ENCODE data around the gene ZNF557.
"Not testable (repeated sequence)": the region's sequence is repeated elsewhere in the genome, so short reads cannot be mapped to it uniquely, and the experiment has no call there.

GRCh38 chr19:7041563-7041962 lies 27.9 kb upstream of the ZNF557 start:
- not testable (repeated sequence) for TF ChIP-seq CTCF (IDR thresholded peaks at IDR 0.05; ENCODE audit: insufficient read depth, low read length, poor library complexity, severe bottlenecking); EZH2phosphoT487 (conservative IDR thresholded peaks at IDR 0.05; ENCODE audit: low read length)
